ENCODE data around the gene SDS.

DNA sequence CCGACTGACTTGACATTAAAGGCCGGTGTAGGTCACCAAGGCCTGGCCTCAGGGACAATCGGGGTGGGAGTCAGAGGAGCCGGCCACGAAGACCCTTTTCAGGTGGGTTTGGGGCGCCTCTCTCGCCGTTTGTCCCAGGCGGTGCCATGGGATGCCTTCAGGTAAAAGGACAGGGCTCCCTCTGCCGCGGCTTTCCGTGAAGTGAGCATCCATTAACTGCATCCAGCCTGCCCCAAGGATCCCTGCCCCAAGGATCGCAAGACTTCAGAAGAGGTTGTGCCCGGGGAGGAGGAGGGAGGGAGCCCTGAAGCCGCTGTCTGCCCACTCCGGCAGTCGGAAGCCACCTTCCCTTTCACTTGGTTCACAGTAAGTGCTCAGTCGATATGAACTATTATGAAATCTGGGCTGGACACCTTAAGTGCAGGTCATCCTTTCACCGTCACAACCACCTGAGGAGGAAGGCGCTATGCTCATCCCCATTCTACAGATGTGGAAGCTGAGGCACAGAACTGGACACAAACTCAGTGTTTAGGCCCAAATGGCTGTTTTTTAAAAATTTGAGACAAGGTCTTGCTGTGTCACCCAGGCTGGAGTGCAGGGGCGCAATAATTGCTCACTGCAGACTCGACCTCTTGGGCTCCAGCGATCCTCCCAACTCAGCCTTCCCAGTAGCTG, 964 bp downstream of the SDS start:
- TF ChIP-seq, protein P1, sequence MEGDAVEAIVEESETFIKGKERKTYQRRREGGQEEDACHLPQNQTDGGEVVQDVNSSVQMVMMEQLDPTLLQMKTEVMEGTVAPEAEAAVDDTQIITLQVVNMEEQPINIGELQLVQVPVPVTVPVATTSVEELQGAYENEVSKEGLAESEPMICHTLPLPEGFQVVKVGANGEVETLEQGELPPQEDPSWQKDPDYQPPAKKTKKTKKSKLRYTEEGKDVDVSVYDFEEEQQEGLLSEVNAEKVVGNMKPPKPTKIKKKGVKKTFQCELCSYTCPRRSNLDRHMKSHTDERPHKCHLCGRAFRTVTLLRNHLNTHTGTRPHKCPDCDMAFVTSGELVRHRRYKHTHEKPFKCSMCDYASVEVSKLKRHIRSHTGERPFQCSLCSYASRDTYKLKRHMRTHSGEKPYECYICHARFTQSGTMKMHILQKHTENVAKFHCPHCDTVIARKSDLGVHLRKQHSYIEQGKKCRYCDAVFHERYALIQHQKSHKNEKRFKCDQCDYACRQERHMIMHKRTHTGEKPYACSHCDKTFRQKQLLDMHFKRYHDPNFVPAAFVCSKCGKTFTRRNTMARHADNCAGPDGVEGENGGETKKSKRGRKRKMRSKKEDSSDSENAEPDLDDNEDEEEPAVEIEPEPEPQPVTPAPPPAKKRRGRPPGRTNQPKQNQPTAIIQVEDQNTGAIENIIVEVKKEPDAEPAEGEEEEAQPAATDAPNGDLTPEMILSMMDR (IDR thresholded peaks at IDR 0.05), result no peak
- TF ChIP-seq POLR2A (IDR thresholded peaks at IDR 0.05), result no peak

Data from adrenal gland (tissue), 5 donors.